ENCODE data around the gene SARDH.

Gene SARDH

DNA sequence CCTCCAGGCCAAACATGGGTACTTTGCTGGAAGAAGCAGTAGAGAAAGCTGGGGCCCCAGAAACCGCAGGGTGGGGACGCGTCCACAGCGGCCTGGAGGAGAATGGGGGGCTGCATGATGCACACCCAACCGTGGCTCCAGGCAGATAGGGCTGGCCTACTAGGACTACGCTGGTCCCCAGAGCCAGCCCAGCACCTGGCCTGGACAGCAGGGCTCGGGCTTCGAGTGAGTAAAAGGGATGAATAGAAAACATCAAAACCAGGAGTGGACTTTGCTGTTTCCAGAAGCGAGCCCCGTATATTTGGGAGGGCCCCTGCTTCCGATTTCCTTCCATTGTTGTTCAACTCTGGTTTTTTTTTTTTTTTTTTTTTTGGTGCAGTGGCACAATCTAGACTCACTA is 71.3 kb downstream of the SARDH start:
- no peak for DNase-seq (ENCODE audit: low read depth)

GRCh38 chr9:133666387-133666786 is 71.8 kb downstream of the SARDH start:
- no peak for DNase-seq (ENCODE audit: low read depth)

- DNase-seq (ENCODE audit: low read depth): no peak
Measured at GRCh38 chr9:133665535-133665934, 72.6 kb downstream of the SARDH start.

- DNase-seq (ENCODE audit: low read depth): no peak
Measured at GRCh38 chr9:133665096-133665495, 73.1 kb downstream of the SARDH start.

DNA sequence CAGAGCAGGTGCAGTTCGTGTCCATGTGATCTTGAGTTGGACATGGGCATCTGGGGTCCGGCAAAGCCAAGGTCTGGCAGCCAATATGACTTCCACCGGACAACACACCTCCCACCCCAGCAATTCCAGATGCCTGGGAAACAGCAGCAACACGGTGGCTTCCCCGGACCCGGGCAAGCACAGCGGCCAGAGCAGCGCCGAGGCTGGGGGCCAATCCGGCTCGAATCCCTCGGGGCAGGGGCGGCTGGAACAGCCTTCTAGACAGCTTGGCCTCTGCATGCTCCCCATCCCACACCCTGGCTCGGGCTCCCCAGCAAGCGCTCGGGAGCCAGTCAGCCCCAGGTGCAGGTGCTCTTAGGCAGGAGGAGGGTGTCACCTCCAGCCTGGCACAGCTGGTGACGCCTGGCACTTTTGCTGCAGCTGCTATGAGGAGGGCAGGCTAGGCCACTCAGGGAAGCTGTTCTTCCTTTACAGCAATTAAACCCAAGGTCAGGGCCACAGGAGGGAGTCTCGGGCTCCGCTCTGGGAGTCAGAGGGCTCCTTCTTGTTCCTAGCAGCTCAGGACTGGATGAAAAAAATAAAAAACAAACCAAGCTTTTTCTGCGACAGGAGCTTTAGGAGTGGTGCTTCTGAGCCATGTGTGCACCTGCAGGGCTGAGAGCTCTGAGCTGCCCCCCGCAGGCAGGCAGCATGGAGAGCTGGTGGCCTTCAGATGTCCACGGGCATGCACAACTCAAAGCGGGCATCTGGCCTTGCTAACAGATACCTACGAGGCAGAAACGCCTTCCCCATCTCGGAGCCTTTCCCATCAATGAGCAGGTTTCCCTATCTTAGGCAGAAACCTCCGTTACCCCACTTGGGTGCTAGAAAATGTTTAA is 73.7 kb downstream of the SARDH start:
- DNase-seq (ENCODE audit: low read depth): no peak

DNA sequence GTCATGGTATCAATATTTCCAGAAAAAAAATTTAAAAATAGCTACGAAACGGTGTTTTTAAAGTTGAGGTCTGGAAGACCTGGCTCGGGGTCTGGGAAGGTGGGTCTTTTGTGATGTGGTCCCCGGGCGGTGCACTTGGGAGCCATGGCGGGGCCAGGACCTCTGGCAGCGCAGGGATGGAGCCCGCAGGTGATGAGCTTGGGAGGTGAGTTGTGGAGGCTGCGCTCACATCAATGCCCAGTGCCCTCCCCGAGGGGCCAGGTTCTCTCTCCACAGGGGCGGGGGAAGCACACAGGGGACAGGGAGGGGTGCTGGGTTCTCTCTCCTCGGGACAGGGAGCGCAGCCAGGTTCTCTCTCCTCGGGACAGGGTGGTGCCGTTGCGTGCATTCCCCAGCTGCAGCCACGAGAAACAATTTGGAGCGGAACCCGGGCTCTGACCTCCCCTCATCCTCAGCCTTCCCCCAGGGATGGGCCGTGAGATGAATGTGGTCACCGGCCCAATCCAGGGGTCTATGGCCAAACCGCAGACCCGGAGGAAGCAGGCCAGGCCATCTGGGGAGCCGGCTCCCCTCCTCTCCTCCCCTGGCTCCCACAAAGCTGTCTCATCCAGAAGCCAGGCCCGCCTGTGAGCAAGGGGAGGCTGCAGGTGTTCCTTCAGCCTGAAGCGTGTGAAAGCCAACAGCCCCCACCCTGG is 76.2 kb downstream of the SARDH start:
- no peak for DNase-seq (ENCODE audit: low read depth)

DNA sequence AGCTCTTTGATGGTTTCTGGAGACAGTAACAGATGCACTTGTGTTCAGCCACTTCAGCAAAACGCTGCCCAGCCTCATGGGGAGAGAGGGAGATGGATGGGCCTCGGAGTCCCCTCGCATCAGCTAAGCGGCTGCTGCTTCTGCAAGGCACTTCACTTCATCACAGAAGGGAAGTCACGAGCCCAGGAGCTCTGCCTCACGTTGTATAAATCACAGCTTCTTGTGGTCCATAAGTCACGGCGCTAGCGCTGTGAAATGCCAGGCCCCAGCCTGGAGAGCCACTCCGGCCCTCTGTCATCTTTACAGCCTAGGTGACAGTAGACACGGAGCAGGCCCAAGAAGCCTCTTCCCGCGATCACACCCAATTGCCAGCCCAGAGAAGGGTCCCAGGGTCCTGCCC is 78.6 kb downstream of the SARDH start:
- no peak for DNase-seq (ENCODE audit: low read depth)

- no peak for DNase-seq (ENCODE audit: low read depth)
Measured at GRCh38 chr9:133658442-133659431, 79.4 kb downstream of the SARDH start.

GRCh38 chr9:133657120-133657661 is 81.0 kb downstream of the SARDH start:
- no peak for DNase-seq (ENCODE audit: low read depth)

GRCh38 chr9:133656211-133657119 is 81.7 kb downstream of the SARDH start:
- DNase-seq (ENCODE audit: low read depth): no peak

DNA sequence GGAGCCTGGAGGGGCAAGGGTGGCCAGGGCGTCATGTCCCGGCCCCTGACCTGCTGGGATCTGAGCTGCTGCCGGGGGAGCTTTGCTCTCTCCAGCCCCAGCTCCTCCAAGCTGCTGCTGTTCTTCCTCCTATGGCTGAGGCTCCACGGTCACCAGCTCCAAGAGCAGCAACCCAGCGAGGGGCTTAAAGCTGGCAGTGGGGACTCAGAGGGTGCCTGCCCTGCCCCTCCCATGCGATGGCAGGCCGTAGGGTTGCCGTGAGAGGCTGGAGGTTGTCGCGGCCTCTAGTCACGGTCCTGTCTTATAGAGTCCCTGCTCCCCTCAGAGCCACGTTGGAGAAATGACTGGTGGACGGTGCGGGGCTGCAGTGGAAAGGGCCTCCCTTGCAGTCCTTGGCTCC is 82.5 kb downstream of the SARDH start:
- no peak for DNase-seq (ENCODE audit: low read depth)

GRCh38 chr9:133654736-133655657 is 83.2 kb downstream of the SARDH start:
- no peak for DNase-seq (ENCODE audit: low read depth)

DNA sequence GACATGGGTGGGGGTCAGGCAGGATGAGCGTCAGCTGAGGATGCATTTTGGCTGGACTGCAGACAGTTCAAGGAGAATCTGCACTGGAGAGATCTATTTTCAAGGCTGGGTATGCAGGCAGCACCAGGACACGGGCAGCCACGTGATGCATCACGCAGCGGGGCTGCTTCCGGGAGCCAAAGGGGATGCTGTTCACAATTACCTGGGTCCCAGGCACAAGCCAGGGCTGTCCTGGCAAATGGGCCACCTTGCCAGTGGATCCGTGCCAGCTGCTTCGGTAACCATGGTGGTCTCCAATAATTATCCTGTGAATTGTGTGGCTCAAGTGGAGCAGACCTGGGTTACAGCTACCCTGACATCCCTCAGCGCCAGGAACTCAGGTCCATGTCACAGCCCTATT is 84.5 kb downstream of the SARDH start:
- DNase-seq (ENCODE audit: low read depth): no peak

DNA sequence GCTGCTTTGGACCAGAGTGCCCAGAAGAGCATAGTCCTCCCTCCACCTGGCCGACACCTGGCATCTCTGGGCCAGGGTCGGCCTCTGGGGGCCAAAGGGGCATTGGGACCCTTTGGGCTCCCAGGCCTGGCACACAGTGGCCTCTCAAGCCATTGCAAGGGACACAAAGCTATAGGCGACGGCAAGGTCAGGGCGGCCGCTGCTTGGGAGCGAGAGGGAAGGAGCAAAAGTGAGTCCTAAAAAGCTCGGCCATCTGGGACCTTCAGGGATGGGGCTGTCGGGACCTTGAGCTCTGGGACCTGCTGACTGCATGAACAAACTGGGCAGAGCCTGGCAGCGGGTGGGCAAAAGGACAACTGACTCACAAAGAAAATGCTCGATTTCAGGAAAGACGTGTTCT is 88.1 kb downstream of the SARDH start:
- no peak for DNase-seq (ENCODE audit: low read depth)

DNA sequence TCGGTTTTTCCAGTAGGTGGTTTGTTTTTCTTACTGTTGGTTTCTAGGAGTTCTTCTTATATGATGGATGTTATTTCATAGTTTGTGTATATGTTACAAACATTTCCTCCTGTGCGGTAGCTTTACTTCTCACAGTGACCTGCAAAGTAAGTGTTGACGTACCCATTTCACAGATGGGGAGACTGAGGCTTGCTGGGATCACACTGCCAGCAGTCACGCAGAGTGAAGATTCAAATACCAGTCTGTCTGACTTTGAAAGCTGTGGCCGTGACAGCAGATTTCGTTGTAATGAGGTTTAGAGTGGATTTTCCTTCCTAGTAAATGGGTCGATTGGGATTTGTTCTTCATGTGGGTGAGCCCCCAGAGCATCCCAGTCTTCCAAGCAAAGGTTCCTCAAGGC is 89.0 kb downstream of the SARDH start:
- DNase-seq (ENCODE audit: low read depth): no peak

- DNase-seq (ENCODE audit: low read depth): no peak
Measured at GRCh38 chr9:133647765-133648469, 90.2 kb downstream of the SARDH start.

- no peak for DNase-seq (ENCODE audit: low read depth)
Measured at GRCh38 chr9:133647148-133647547, 91.0 kb downstream of the SARDH start.

- DNase-seq (ENCODE audit: low read depth): no peak
Measured at GRCh38 chr9:133645021-133645765, 93.0 kb downstream of the SARDH start.
